ENCODE measurements around the gene SERINC2. TPM values are rescaled to one million over a fixed set of nuclear protein-coding genes. Genes with fewer than 3 reads are reported as not detected.

Gene SERINC2
- total and polyA plus RNA-seq, 2 of the 8 experiments (the other 6 are each of a cell fraction or from before 2014, with no cell fraction given) = 31.4 to 60.0 TPM

- H2BK5ac ChIP-seq (ENCODE audit: low read depth, low read length) = no peak overlapping the region
- no peak for FAIRE-seq
- no peak overlapping the region for H2AFZ ChIP-seq (ENCODE audit: low read length)
These were observed 2.1 kb upstream of the SERINC2 start for GRCh38 chr1:31410871-31411270.

More at GRCh38 chr1:31410871-31411270, 2.1 kb upstream of the SERINC2 start:
- H3K79me1 ChIP-seq (ENCODE audit: low read depth, low read length) = 0 out of 2 replicates have a peak, but pooled peaks cover 2% of the 10 kb centered on the region
- H2BK15ac ChIP-seq (ENCODE audit: low read length) = 0 out of 2 replicates have a peak overlapping the region, but pooled peaks have one; percentile 72
- H3K56ac ChIP-seq (replicated peaks; ENCODE audit: insufficient read length, low read depth, low read length) = no peak overlapping the region
- peaks cover 0 to 9% of the 10 kb centered on the region in 2 experiments; a peak in 1 of 4 replicates for H3K79me2 ChIP-seq (ENCODE audit: control insufficient read depth in 1 of 2, insufficient read depth in 2 of 2, low read length in 2 of 2)
- H4K5ac ChIP-seq (ENCODE audit: insufficient read length, low read depth, low read length) = no peak overlapping the region
- H2BK120ac ChIP-seq (replicated peaks; ENCODE audit: low read depth, low read length) = no peak overlapping the region
- no peak for DNase-seq (ENCODE audit: low read depth in 1 of 2, low spot score in 2 of 2)
- no peak overlapping the region for H3K9ac ChIP-seq (replicated peaks in 1 of 4; ENCODE audit: extremely low read depth in 1 of 4, low read depth in 3 of 4, low read length in 3 of 4)
- H3K4me3 ChIP-seq (ENCODE audit: extremely low read depth in 1 of 4, insufficient read depth in 2 of 4, low read depth in 3 of 4, low read length in 4 of 4) = no peak overlapping the region
- no peak overlapping the region for H2AK5ac ChIP-seq (ENCODE audit: low read depth, low read length)
- H3K23me2 ChIP-seq (ENCODE audit: low read depth, low read length) = peaks cover 11% of the 10 kb centered on the region
- peaks cover 10 to 19% (median 11%) of the 10 kb centered on the region in 4 experiments for H3K4me1 ChIP-seq (replicated peaks in 1 of 4; ENCODE audit: control insufficient read depth in 3 of 4, insufficient read depth in 4 of 4, low read length in 3 of 4)
- H2BK20ac ChIP-seq (ENCODE audit: low read length) = no peak overlapping the region
- H4K91ac ChIP-seq (replicated peaks; ENCODE audit: insufficient read length, low read length) = no peak overlapping the region
- 87% methylated on average over 4 of the region's 4 CpGs; no CpG with 5 or more reads in 1 of the 2 experiments for WGBS, 2 experiments (ENCODE audit: extremely low coverage in 1 of 2, insufficient coverage in 1 of 2, insufficient read length in 1 of 2, insufficient replicate concordance in 2 of 2, low coverage in 1 of 2, low lambda C conversion rate in 2 of 2, missing lambda C conversion rate in 1 of 2)
- no peak overlapping the region for H3K14ac ChIP-seq (ENCODE audit: insufficient read length)
- H2BK12ac ChIP-seq (ENCODE audit: low read depth, low read length) = no peak overlapping the region
- no peaks in the 10 kb centered on the region; a peak in 1 of 8 replicates for H3K36me3 ChIP-seq (ENCODE audit: control insufficient read depth in 2 of 4, insufficient read depth in 4 of 4, low read length in 3 of 4)
- TF ChIP-seq SIN3A (conservative IDR thresholded peaks at IDR 0.05 in 1 of 2, IDR thresholded peaks at IDR 0.05 in 1 of 2; ENCODE audit: low read depth in 1 of 2, low read length in 2 of 2) (no peak), CEBPB (IDR thresholded peaks at IDR 0.05; ENCODE audit: low read depth, low read length) (no peak), EGR1 (IDR thresholded peaks at IDR 0.05; ENCODE audit: borderline replicate concordance, low read depth, low read length) (no peak), SP2 (IDR thresholded peaks at IDR 0.05; ENCODE audit: low read length) (no peak), HDAC6 (IDR thresholded peaks at IDR 0.05; ENCODE audit: low read depth, low read length) (no peak), KDM4A (IDR thresholded peaks at IDR 0.05; ENCODE audit: low read depth, low read length, severe bottlenecking) (no peak), CREB1 (IDR thresholded peaks at IDR 0.05) (no peak), YY1 (IDR thresholded peaks at IDR 0.05; ENCODE audit: low read depth, low read length) (no peak), CBX5 (IDR thresholded peaks at IDR 0.05; ENCODE audit: low read depth, low read length) (no peak), TCF12 (IDR thresholded peaks at IDR 0.05; ENCODE audit: low read depth, low read length) (no peak), CHD1 (IDR thresholded peaks at IDR 0.05; ENCODE audit: low read depth, low read length) (no peak)
- H3K18ac ChIP-seq (ENCODE audit: extremely low read depth, low read length) = no peak overlapping the region
- H3K27ac ChIP-seq (ENCODE audit: low read depth, low read length) = no peak overlapping the region
- H3K23ac ChIP-seq (ENCODE audit: insufficient read length) = no peak overlapping the region
- H4K8ac ChIP-seq (ENCODE audit: extremely low read depth, insufficient read depth, low read length) = no peak overlapping the region
- peaks cover 0 to 6% (median 2%) of the 10 kb centered on the region in 4 experiments; a peak in 3 of 7 replicates for H3K27me3 ChIP-seq (replicated peaks in 1 of 4; ENCODE audit: control insufficient read depth in 3 of 4, extremely low read depth in 1 of 4, insufficient read depth in 3 of 4, low read length in 3 of 4)
- no peaks in the 10 kb centered on the region for H4K20me1 ChIP-seq (replicated peaks in 1 of 2; ENCODE audit: control insufficient read depth in 1 of 2, insufficient read depth in 2 of 2, low read length in 2 of 2)
- ChIA-PET CTCF (ENCODE audit: partially characterized antibody) (interaction anchor here (1.7 to 19.2 kb wide), 3 partner anchors 12 to 138 kb away, joined by 7 to 415 read pairs (median 63); no protein-coding TSS in a partner anchor), POLR2A (ENCODE audit: partially characterized antibody) (no interaction called here)
- no peaks in the 10 kb centered on the region for H3K9me3 ChIP-seq (ENCODE audit: insufficient read depth in 2 of 2, low read depth in 1 of 2, low read length in 1 of 2)
- H3K4ac ChIP-seq (replicated peaks; ENCODE audit: insufficient read length, low read depth, low read length) = no peak overlapping the region
- H3K4me2 ChIP-seq (ENCODE audit: insufficient read depth in 1 of 2, low read depth in 2 of 2, low read length in 2 of 2) = no peak overlapping the region
